Tibial nerve (tissue), 4 donors: ENCODE measurements around the gene WDR72. TPM values are rescaled to one million over a fixed set of nuclear protein-coding genes. Genes with fewer than 3 reads are reported as not detected.

Experiments used
- DNase-seq, 2 donors: peaks; one replicate each; pipeline ENCODE4 v3.0.0-alpha.2; 2019; ENCODE audit warnings: low spot score in 2 of 2
- H3K27ac ChIP-seq, 4 donors: fragments of 200-600 bp; sonication (generic) in 3 of 4; one replicate each; pipeline ENCODE4 v1.5.1; 2017 to 2019; ENCODE audit warnings: mild to moderate bottlenecking in 1 of 4
- H3K27me3 ChIP-seq, 2 donors: fragments of 200-600 bp; sonication (generic) in 1 of 2; one replicate each; pipeline versions ENCODE4 v1.5.1 to v1.6.0; 2017 to 2019
- H3K36me3 ChIP-seq, 3 donors: fragments of 200-600 bp; sonication (generic); one replicate each; pipeline ENCODE4 v1.5.1; 2018 to 2019
- H3K4me1 ChIP-seq, 4 donors: fragments of 200-600 bp; sonication (generic) in 3 of 4; one replicate each; pipeline ENCODE4 v1.5.1; 2017 to 2019
- H3K4me3 ChIP-seq, 4 donors: fragments of 200-600 bp; sonication (generic) in 3 of 4; one replicate each; pipeline ENCODE4 v1.5.1; 2017 to 2019; ENCODE audit warnings: mild to moderate bottlenecking in 1 of 4, moderate library complexity in 1 of 4
- H3K9me3 ChIP-seq, 4 donors: fragments of 200-600 bp; sonication (generic) in 3 of 4; one replicate each; pipeline ENCODE4 v1.5.1; 2017 to 2019
- CTCF ChIP-seq, 5 experiments: fragments of 200-600 bp in 3 of 5; fragments of 450-650 bp in 2 of 5; sonication (generic) in 3 of 5; IDR thresholded peaks; one replicate each; pipeline ENCODE4 v1.5.1; 2016 to 2019; ENCODE audit warnings: antibody characterized with exemption in 5 of 5, mild to moderate bottlenecking in 3 of 5, moderate library complexity in 2 of 5
- EP300 ChIP-seq, 2 donors: sonication (generic); formaldehyde crosslinking; IDR thresholded peaks; one replicate each; pipeline ENCODE4 v1.6.1; 2017; ENCODE audit warnings: antibody characterized with exemption in 2 of 2, mild to moderate bottlenecking in 1 of 2
- POLR2A ChIP-seq, 2 donors: fragments of 450-650 bp; IDR thresholded peaks; one replicate each; pipeline ENCODE4 v1.6.1; 2017; ENCODE audit warnings: antibody characterized with exemption in 2 of 2, mild to moderate bottlenecking in 2 of 2, moderate library complexity in 2 of 2
- WGBS, 2 donors: methylation state at CpG; one replicate each; pipeline ENCODE4 v1.1.5; 2018; 5-methylcytosine and 5-hydroxymethylcytosine counted together
- total RNA-seq, 4 donors: library from RNA; depleted of rRNA; stranded (reverse); fragments of >200 nt; gene quantifications; one replicate each; pipeline ENCODE4 v1.1.0, GENCODE V29; 2016

Gene WDR72
- total RNA-seq, 4 donors from 2014 or later = not detected

- TF ChIP-seq EP300 (IDR thresholded peaks at IDR 0.05) (no peak), POLR2A (IDR thresholded peaks at IDR 0.05) (no peak), CTCF (IDR thresholded peaks at IDR 0.05) (no peak)
- no peak for DNase-seq
These were observed 231.5 kb downstream of the WDR72 start for GRCh38 chr15:53527996-53528395.

GRCh38 chr15:53525894-53526293, 233.6 kb downstream of the WDR72 start:
- Histone ChIP-seq H3K27me3 (no peaks in the 10 kb centered on the region), H3K4me3 (no peak overlapping the region), H3K27ac (no peak overlapping the region), H3K36me3 (no peaks in the 10 kb centered on the region), H3K4me1 (peaks cover 0 to 5% (median 0%) of the 10 kb centered on the region in 4 donors), H3K9me3 (no peaks in the 10 kb centered on the region)
- DNase-seq = no peak
- WGBS, 2 donors = 50 to 52% methylated on average over 1 of the region's 1 CpG
- no peak for TF ChIP-seq CTCF (IDR thresholded peaks at IDR 0.05)
- no peak for TF ChIP-seq EP300 (IDR thresholded peaks at IDR 0.05)
- no peak for TF ChIP-seq POLR2A (IDR thresholded peaks at IDR 0.05)

More at GRCh38 chr15:53527996-53528395, 231.5 kb downstream of the WDR72 start:
- Histone ChIP-seq H3K4me3 (no peak overlapping the region), H3K36me3 (no peaks in the 10 kb centered on the region), H3K4me1 (no peaks in the 10 kb centered on the region), H3K27me3 (no peaks in the 10 kb centered on the region), H3K27ac (no peak overlapping the region), H3K9me3 (no peaks in the 10 kb centered on the region)

DNA sequence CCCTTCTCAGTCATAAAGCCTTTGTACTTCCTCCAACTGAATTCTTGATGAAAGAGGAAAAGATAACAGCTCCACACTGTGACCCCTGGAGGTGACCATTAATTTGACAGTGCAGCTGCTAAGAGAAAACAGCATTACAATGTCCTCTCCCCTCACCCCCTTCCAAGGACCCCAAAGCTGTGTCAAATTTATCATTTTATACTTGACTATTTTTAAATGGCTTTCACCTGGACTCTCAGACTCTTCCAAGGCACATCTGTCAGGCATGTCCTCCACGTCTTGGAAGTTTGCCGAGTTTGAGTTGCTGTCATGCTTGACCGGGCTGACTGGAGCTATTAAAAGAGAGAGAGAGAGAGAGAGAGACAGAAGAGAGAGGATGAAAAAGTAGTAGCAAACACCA, 236.5 kb downstream of the WDR72 start:
- Histone ChIP-seq H3K9me3 (no peaks in the 10 kb centered on the region), H3K4me1 (peaks cover 0 to 5% (median 0%) of the 10 kb centered on the region in 4 donors), H3K27me3 (no peaks in the 10 kb centered on the region), H3K4me3 (no peak overlapping the region), H3K36me3 (no peaks in the 10 kb centered on the region), H3K27ac (peak overlapping the region in 1 of 4 donors; percentile 85)
- 29 to 35% methylated on average over 3 of the region's 3 CpGs for WGBS, 2 donors
- TF ChIP-seq CTCF (IDR thresholded peaks at IDR 0.05) = no peak
- no peak for DNase-seq

DNA sequence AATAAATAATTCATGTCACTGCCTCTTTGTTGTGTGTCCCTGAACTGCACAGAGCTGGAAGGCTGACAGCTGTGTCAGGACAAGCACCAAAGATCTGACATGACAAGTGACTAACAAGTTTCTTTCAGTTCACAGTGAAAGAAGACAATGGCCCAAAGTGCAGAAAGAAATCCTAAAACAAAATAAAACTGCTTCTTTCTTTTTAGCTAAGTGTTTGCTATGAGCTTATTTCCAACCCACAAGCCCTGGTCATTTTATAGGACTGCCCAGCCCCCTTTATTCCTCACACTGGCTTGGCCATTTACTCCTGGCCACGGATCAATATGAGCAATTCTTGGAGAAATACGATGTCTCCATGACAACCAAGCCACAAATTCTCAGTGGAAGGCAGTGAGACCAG, 238.5 kb downstream of the WDR72 start:
- Histone ChIP-seq H3K4me1 (peaks cover 0 to 5% (median 0%) of the 10 kb centered on the region in 4 donors), H3K36me3 (no peaks in the 10 kb centered on the region), H3K27me3 (no peaks in the 10 kb centered on the region), H3K9me3 (no peaks in the 10 kb centered on the region), H3K4me3 (no peak overlapping the region), H3K27ac (peak overlapping the region in 1 of 4 donors; percentile 85)
- TF ChIP-seq CTCF (IDR thresholded peaks at IDR 0.05) = no peak
- 17 to 25% methylated on average over 2 of the region's 2 CpGs for WGBS, 2 donors
- no peak for DNase-seq

DNA sequence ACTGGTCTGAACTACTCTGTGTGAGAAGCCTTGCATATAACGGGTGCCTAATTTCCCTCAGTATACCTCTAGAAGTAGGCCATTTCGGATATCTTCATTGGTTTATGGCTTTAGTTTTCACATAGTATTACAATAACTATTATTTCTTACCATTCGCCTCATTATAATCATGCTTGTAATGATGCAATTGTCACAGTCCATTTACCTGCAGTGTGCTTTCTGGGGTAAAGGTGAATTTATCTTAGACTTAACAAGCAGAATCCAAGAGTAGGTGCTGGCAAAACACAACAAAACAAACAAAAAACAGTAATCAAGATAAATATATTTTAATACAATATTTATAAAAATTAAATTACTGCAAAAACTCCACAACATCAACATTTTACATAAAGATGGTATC, 246.0 kb downstream of the WDR72 start:
- no peak overlapping the region for H3K4me3 ChIP-seq
- 87 to 91% methylated on average over 3 of the region's 3 CpGs for WGBS, 2 donors
- no peaks in the 10 kb centered on the region for H3K27me3 ChIP-seq
- H3K36me3 ChIP-seq = no peaks in the 10 kb centered on the region
- no peak for DNase-seq
- no peaks in the 10 kb centered on the region for H3K9me3 ChIP-seq
- H3K27ac ChIP-seq = no peak overlapping the region
- H3K4me1 ChIP-seq = no peaks in the 10 kb centered on the region
- TF ChIP-seq EP300 (IDR thresholded peaks at IDR 0.05) (no peak), CTCF (IDR thresholded peaks at IDR 0.05) (no peak), POLR2A (IDR thresholded peaks at IDR 0.05) (no peak)
